Endodermal cell (in vitro differentiated cells): ENCODE measurements around the gene KIF6. TPM values are rescaled to one million over a fixed set of nuclear protein-coding genes. Genes with fewer than 3 reads are reported as not detected.

ENCODE experiments used
- DNase-seq: peaks from one replicate; pipeline ENCODE4 v3.0.0-alpha.2; 2017
- H3K27ac ChIP-seq: 2 replicates; pipeline ENCODE4 v1.5.1; 2013; ENCODE audit warnings: mild to moderate bottlenecking, low read depth, low read length, moderate library complexity
- H3K27me3 ChIP-seq: 2 replicates; pipeline ENCODE4 v1.6.1; 2013; ENCODE audit warnings: mild to moderate bottlenecking, low read length, moderate library complexity; ENCODE audit not compliant: insufficient read depth, control insufficient read depth, poor library complexity, severe bottlenecking
- H3K36me3 ChIP-seq: 2 replicates; pipeline ENCODE4 v1.7.0; 2013; ENCODE audit warnings: mild to moderate bottlenecking, low read length, moderate library complexity; ENCODE audit not compliant: control insufficient read depth, insufficient read depth
- H3K4me1 ChIP-seq: one replicate; pipeline ENCODE4 v1.7.0; 2013; ENCODE audit warnings: low read length; ENCODE audit not compliant: control insufficient read depth, insufficient read depth
- H3K4me3 ChIP-seq: 2 replicates; pipeline ENCODE4 v1.5.1; 2013; ENCODE audit warnings: mild to moderate bottlenecking, low read length, moderate library complexity
- H3K9ac ChIP-seq: 2 replicates; pipeline ENCODE4 v1.6.1; 2013; ENCODE audit warnings: mild to moderate bottlenecking, low read length, moderate library complexity; ENCODE audit not compliant: poor library complexity, severe bottlenecking; ENCODE audit errors: extremely low read depth
- H3K9me3 ChIP-seq: 2 replicates; pipeline ENCODE4 v1.6.1; 2013; ENCODE audit warnings: mild to moderate bottlenecking, low read length, moderate library complexity; ENCODE audit not compliant: control insufficient read depth
- H3K27ac Mint-ChIP-seq: 2 replicates; pipeline ENCODE4 v1.8.0; 2020; ENCODE audit warnings: mixed read lengths
- H3K27me3 Mint-ChIP-seq: 2 replicates; pipeline ENCODE4 v1.8.0; 2021; ENCODE audit warnings: mild to moderate bottlenecking, mixed read lengths; ENCODE audit not compliant: insufficient read depth
- H3K36me3 Mint-ChIP-seq: 2 replicates; pipeline ENCODE4 v1.8.0; 2020; ENCODE audit warnings: low read depth, mixed read lengths
- H3K4me1 Mint-ChIP-seq: 2 replicates; pipeline ENCODE4 v1.8.0; 2020; ENCODE audit warnings: mixed read lengths
- H3K4me3 Mint-ChIP-seq: 2 replicates; pipeline ENCODE4 v1.8.0; 2020; ENCODE audit warnings: mild to moderate bottlenecking, moderate library complexity, mixed read lengths
- H3K9me3 Mint-ChIP-seq: 2 replicates; pipeline ENCODE4 v1.8.0; 2020; ENCODE audit warnings: mild to moderate bottlenecking, mixed read lengths
- WGBS, 2 experiments: methylation state at CpG; one replicate each; pipeline versions ENCODE4 v1.1.5 to v1.1.7; 2013; ENCODE audit warnings: missing lambda C conversion rate in 2 of 2, mixed read lengths in 1 of 2; ENCODE audit not compliant: insufficient coverage in 1 of 2, insufficient read length in 1 of 2; 5-methylcytosine and 5-hydroxymethylcytosine counted together
- total RNA-seq, 2 donors: library from RNA; stranded (reverse); fragmentation: NEBNext Ultra II Directional in 1 of 2; extraction: Animal tissue kit (Norgen Biotek cat#: 25700) in 1 of 2; gene quantifications; 2 replicates in 1 of 2; 3 replicates in 1 of 2; pipeline ENCODE4 v1.2.1, GENCODE V29; 2021
- TF ChIP-seq, protein P1 (sequence below): fragments of 200-600 bp; sonication (generic); conservative IDR thresholded peaks from 2 replicates; pipeline ENCODE4 v1.5.0; 2021; ENCODE audit warnings: antibody characterized with exemption, mild to moderate bottlenecking

The KIF6 gene
- total RNA-seq, 2 donors from 2014 or later = 0.62 to 1.1 TPM

GRCh38 chr6:39294133-39294532 is 431.1 kb downstream of the KIF6 start:
- DNase-seq = no peak
- Mint-ChIP-seq H3K9me3 (no peaks in the 10 kb centered on the region), H3K27me3 (peaks cover 2% of the 10 kb centered on the region), H3K36me3 (no peaks in the 10 kb centered on the region), H3K4me3 (no peak overlapping the region), H3K4me1 (peaks cover 6% of the 10 kb centered on the region), H3K27ac (no peak overlapping the region)
- 81 to 100% methylated on average over 2 to 5 of the region's 5 CpGs for WGBS, 2 experiments
- H3K9ac ChIP-seq = no peak overlapping the region
- TF ChIP-seq, protein P1, sequence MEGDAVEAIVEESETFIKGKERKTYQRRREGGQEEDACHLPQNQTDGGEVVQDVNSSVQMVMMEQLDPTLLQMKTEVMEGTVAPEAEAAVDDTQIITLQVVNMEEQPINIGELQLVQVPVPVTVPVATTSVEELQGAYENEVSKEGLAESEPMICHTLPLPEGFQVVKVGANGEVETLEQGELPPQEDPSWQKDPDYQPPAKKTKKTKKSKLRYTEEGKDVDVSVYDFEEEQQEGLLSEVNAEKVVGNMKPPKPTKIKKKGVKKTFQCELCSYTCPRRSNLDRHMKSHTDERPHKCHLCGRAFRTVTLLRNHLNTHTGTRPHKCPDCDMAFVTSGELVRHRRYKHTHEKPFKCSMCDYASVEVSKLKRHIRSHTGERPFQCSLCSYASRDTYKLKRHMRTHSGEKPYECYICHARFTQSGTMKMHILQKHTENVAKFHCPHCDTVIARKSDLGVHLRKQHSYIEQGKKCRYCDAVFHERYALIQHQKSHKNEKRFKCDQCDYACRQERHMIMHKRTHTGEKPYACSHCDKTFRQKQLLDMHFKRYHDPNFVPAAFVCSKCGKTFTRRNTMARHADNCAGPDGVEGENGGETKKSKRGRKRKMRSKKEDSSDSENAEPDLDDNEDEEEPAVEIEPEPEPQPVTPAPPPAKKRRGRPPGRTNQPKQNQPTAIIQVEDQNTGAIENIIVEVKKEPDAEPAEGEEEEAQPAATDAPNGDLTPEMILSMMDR = no peak
- H3K36me3 ChIP-seq = no peaks in the 10 kb centered on the region
- H3K4me1 ChIP-seq = no peaks in the 10 kb centered on the region
- H3K4me3 ChIP-seq = no peak overlapping the region
- H3K27me3 ChIP-seq = no peaks in the 10 kb centered on the region
- H3K9me3 ChIP-seq = no peaks in the 10 kb centered on the region
- no peak overlapping the region for H3K27ac ChIP-seq

- H3K27ac ChIP-seq = no peak overlapping the region
- Mint-ChIP-seq H3K27ac (no peak overlapping the region), H3K4me1 (peaks cover 2% of the 10 kb centered on the region), H3K9me3 (no peaks in the 10 kb centered on the region), H3K4me3 (no peak overlapping the region), H3K27me3 (no peaks in the 10 kb centered on the region), H3K36me3 (no peaks in the 10 kb centered on the region)
- no peaks in the 10 kb centered on the region for H3K27me3 ChIP-seq
- TF ChIP-seq, protein P1 = no peak
- H3K9me3 ChIP-seq = no peaks in the 10 kb centered on the region
- no peak overlapping the region for H3K9ac ChIP-seq
- no peak for DNase-seq
- H3K36me3 ChIP-seq = no peaks in the 10 kb centered on the region
- WGBS, 2 experiments = 90 to 94% methylated on average over 2 to 6 of the region's 6 CpGs
- no peaks in the 10 kb centered on the region for H3K4me1 ChIP-seq
- no peak overlapping the region for H3K4me3 ChIP-seq
These were observed 432.6 kb downstream of the KIF6 start for GRCh38 chr6:39292637-39293036.

DNA sequence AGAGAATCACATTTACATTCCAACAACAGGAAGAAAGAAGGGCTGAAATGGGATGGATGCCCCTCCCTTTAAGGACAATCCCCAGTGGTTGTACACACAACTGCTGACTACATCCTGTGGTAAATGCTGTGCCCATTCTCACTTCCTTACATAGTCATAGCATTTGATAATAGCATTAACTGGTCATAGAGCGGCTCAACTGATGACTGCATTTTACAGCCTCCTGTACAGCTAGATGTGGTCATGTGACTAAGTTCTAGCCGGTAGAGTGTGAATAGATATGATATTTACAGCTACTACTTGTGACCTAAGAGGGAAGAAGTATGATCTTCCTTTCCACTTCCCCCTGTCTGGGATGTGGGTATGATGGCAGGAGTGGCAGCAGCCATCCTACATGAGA is 435.7 kb downstream of the KIF6 start:
- TF ChIP-seq, protein P1 = no peak
- Mint-ChIP-seq H3K4me1 (no peaks in the 10 kb centered on the region), H3K4me3 (no peak overlapping the region), H3K27ac (no peak overlapping the region), H3K36me3 (no peaks in the 10 kb centered on the region), H3K27me3 (no peaks in the 10 kb centered on the region), H3K9me3 (no peaks in the 10 kb centered on the region)
- no peak overlapping the region for H3K4me3 ChIP-seq
- H3K4me1 ChIP-seq = no peaks in the 10 kb centered on the region
- DNase-seq = no peak
- 100% methylated on average over 1 to 2 of the region's 2 CpGs for WGBS, 2 experiments
- H3K27ac ChIP-seq = no peak overlapping the region
- no peaks in the 10 kb centered on the region for H3K27me3 ChIP-seq
- no peak overlapping the region for H3K9ac ChIP-seq
- no peaks in the 10 kb centered on the region for H3K9me3 ChIP-seq
- H3K36me3 ChIP-seq = no peaks in the 10 kb centered on the region
